ENCODE measurements around the gene SLC28A1. TPM values are rescaled to one million over a fixed set of nuclear protein-coding genes. Genes with fewer than 3 reads are reported as not detected.

The SLC28A1 gene
- total and polyA plus RNA-seq, 9 donors = 0.02 to 0.92 (median 0.18) TPM; not detected in 3

- no peaks in the 10 kb centered on the region for H3K27me3 ChIP-seq
- 89 to 94% (median 92%) methylated on average over 2 of the region's 2 CpGs for WGBS, 3 donors
- no peak for DNase-seq
- no peaks in the 10 kb centered on the region for H3K9me3 ChIP-seq
- no peaks in the 10 kb centered on the region for H3K36me3 ChIP-seq
- H3K4me1 ChIP-seq (ENCODE audit: insufficient read depth) = peaks cover 8% of the 10 kb centered on the region
- no peak overlapping the region for H3K4me3 ChIP-seq
- intact Hi-C loops (cut with DNase I) = no loop called here
- no peak overlapping the region for H3K27ac ChIP-seq
- TF ChIP-seq EP300 (IDR thresholded peaks at IDR 0.05) (no peak), CTCF (IDR thresholded peaks at IDR 0.05) (no peak), POLR2A (IDR thresholded peaks at IDR 0.05) (no peak)
Observed at GRCh38 chr15:84988909-84989644, 104.6 kb downstream of the SLC28A1 start.

GRCh38 chr15:84990507-84990906 is 106.0 kb downstream of the SLC28A1 start:
- no peak for TF ChIP-seq CTCF (IDR thresholded peaks at IDR 0.05)
- no peak for TF ChIP-seq EP300 (IDR thresholded peaks at IDR 0.05)
- TF ChIP-seq POLR2A (IDR thresholded peaks at IDR 0.05) = no peak
- peaks cover 6% of the 10 kb centered on the region for H3K4me1 ChIP-seq (ENCODE audit: insufficient read depth)

GRCh38 chr15:84991014-84991712 is 106.7 kb downstream of the SLC28A1 start:
- Histone ChIP-seq H3K27ac (no peak overlapping the region), H3K36me3 (no peaks in the 10 kb centered on the region), H3K4me3 (no peak overlapping the region), H3K27me3 (no peaks in the 10 kb centered on the region), H3K9me3 (no peaks in the 10 kb centered on the region), H3K4me1 (ENCODE audit: insufficient read depth) (peaks cover 3% of the 10 kb centered on the region)
- no peak for DNase-seq
- WGBS, 3 donors = 78 to 87% (median 84%) methylated on average over 4 of the region's 4 CpGs
- TF ChIP-seq CTCF (IDR thresholded peaks at IDR 0.05) (no peak), POLR2A (IDR thresholded peaks at IDR 0.05) (no peak), EP300 (IDR thresholded peaks at IDR 0.05) (no peak)
- intact Hi-C loops (cut with DNase I) = no loop called here

More at GRCh38 chr15:84990507-84990906, 106.0 kb downstream of the SLC28A1 start:
- no peak overlapping the region for H3K27ac ChIP-seq
- no peak overlapping the region for H3K4me3 ChIP-seq
- no peaks in the 10 kb centered on the region for H3K9me3 ChIP-seq
- intact Hi-C loops (cut with DNase I) = no loop called here
- no peaks in the 10 kb centered on the region for H3K27me3 ChIP-seq
- no peaks in the 10 kb centered on the region for H3K36me3 ChIP-seq
- WGBS, 3 donors = 9 to 19% (median 9%) methylated on average over 1 of the region's 1 CpG
- DNase-seq = no peak

GRCh38 chr15:84992157-84992944 is 107.9 kb downstream of the SLC28A1 start:
- intact Hi-C loops (cut with DNase I) = no loop called here

More at GRCh38 chr15:84992157-84992944, 107.9 kb downstream of the SLC28A1 start:
- peaks cover 2% of the 10 kb centered on the region for H3K4me1 ChIP-seq (ENCODE audit: insufficient read depth)
- 85 to 88% (median 87%) methylated on average over 4 of the region's 4 CpGs for WGBS, 3 donors
- no peaks in the 10 kb centered on the region for H3K27me3 ChIP-seq
- DNase-seq = no peak
- H3K4me3 ChIP-seq = no peak overlapping the region
- H3K9me3 ChIP-seq = no peaks in the 10 kb centered on the region
- H3K36me3 ChIP-seq = no peaks in the 10 kb centered on the region
- TF ChIP-seq CTCF (IDR thresholded peaks at IDR 0.05) (no peak), POLR2A (IDR thresholded peaks at IDR 0.05) (no peak), EP300 (IDR thresholded peaks at IDR 0.05) (no peak)
- H3K27ac ChIP-seq = no peak overlapping the region

Measured in ovary (tissue), 9 donors.